Ectodermal cell (in vitro differentiated cells): ENCODE results near the gene PDCD1.

Experiments
- H3K27ac ChIP-seq: 2 replicates; pipeline ENCODE4 v1.7.0; 2013; ENCODE audit warnings: mild to moderate bottlenecking, low read depth, low read length; ENCODE audit not compliant: insufficient read depth, poor library complexity, severe bottlenecking
- H3K27me3 ChIP-seq: 2 replicates; pipeline ENCODE4 v1.7.0; 2013; ENCODE audit warnings: mild to moderate bottlenecking, low read length; ENCODE audit not compliant: insufficient read depth, control insufficient read depth, poor library complexity, severe bottlenecking
- H3K36me3 ChIP-seq: one replicate; pipeline ENCODE4 v1.7.0; 2013; ENCODE audit warnings: low read length; ENCODE audit not compliant: control insufficient read depth, insufficient read depth
- H3K4me1 ChIP-seq: one replicate; pipeline ENCODE4 v1.7.0; 2013; ENCODE audit warnings: low read length; ENCODE audit not compliant: control insufficient read depth, insufficient read depth
- H3K4me3 ChIP-seq: 2 replicates; pipeline ENCODE4 v1.7.0; 2013; ENCODE audit warnings: low read depth, low read length, control low read depth; ENCODE audit not compliant: insufficient read depth
- H3K9me3 ChIP-seq: 2 replicates; pipeline ENCODE4 v1.7.0; 2013; ENCODE audit warnings: mild to moderate bottlenecking, low read length, moderate library complexity; ENCODE audit not compliant: control insufficient read depth
- WGBS, 2 experiments: methylation state at CpG; one replicate each; pipeline ENCODE4 v1.1.7; 2013; ENCODE audit warnings: missing lambda C conversion rate in 2 of 2; 5-methylcytosine and 5-hydroxymethylcytosine counted together

Gene PDCD1

GRCh38 chr2:241894681-241895426 lies 36.2 kb upstream of the PDCD1 start:
- Histone ChIP-seq H3K4me1 (peaks cover 12% of the 10 kb centered on the region), H3K36me3 (no peaks in the 10 kb centered on the region), H3K27ac (no peak overlapping the region), H3K27me3 (no peaks in the 10 kb centered on the region), H3K9me3 (no peaks in the 10 kb centered on the region), H3K4me3 (no peak overlapping the region)
- WGBS, 2 experiments = 92 to 93% methylated on average over 28 of the region's 28 CpGs

DNA sequence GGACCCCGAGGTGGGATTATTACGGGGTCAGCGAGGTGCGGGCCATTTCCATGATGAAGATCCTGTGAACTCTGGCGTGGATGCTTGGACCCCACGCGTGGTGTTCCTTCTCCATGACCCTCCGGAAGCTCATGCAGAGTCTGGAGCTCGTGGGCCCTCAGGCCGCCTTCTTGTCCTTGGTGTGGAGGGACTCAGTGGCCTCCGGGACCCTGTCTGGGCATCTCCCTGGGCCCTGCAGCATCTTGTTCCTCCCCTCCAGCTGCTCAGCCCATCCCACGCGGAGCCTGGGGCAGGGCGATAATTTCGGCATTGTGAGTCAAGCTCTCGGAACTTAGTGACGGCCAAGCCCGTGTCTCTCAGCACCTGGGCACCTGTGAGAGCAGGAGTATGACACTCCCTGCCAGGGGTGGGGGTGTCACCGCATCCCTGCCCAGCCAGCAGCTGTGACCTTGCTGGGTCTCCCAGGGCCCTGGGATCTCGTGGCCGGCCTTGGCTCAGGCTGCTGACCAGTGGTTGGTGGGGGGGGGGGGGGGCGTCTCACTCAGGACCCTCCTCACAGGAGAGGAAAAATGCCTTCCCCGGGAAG lies 35.5 kb upstream of the PDCD1 start:
- no peak overlapping the region for H3K4me3 ChIP-seq
- H3K27ac ChIP-seq = no peak overlapping the region
- 86 to 90% methylated on average over 23 of the region's 23 CpGs for WGBS, 2 experiments

GRCh38 chr2:241893265-241893664 lies 34.6 kb upstream of the PDCD1 start:
- H3K27me3 ChIP-seq = no peaks in the 10 kb centered on the region
- no peak overlapping the region for H3K4me3 ChIP-seq
- peaks cover 5% of the 10 kb centered on the region for H3K4me1 ChIP-seq
- 85 to 86% methylated on average over 16 of the region's 16 CpGs for WGBS, 2 experiments
- H3K27ac ChIP-seq = no peak overlapping the region
- no peaks in the 10 kb centered on the region for H3K36me3 ChIP-seq
- no peaks in the 10 kb centered on the region for H3K9me3 ChIP-seq

More for the DNA sequence above, 35.5 kb upstream of the PDCD1 start:
- Histone ChIP-seq H3K9me3 (no peaks in the 10 kb centered on the region), H3K36me3 (no peaks in the 10 kb centered on the region), H3K4me1 (peaks cover 9% of the 10 kb centered on the region), H3K27me3 (no peaks in the 10 kb centered on the region)

- Histone ChIP-seq H3K4me3 (no peak overlapping the region), H3K9me3 (no peaks in the 10 kb centered on the region), H3K27ac (no peak overlapping the region), H3K27me3 (no peaks in the 10 kb centered on the region), H3K4me1 (peaks cover 5% of the 10 kb centered on the region), H3K36me3 (no peaks in the 10 kb centered on the region)
- 92% methylated on average over 22 of the region's 22 CpGs for WGBS, 2 experiments
These were observed 33.8 kb upstream of the PDCD1 start for GRCh38 chr2:241892299-241893137.

DNA sequence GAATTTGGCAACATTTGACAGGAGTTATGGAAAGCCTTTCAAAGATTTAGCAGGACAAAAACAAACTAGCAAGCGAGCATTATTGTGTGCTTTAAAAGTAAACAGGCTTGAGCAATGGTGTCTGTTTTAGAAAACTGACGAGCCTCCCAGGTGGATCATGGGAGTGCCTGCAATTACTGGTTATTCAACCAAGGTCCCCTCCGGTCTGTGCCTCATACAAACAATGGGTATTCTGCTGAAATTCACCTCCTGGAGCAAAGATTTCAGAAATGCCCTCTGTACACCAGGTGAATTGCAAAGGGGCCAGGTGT lies 33.2 kb upstream of the PDCD1 start:
- Histone ChIP-seq H3K27me3 (no peaks in the 10 kb centered on the region), H3K9me3 (no peaks in the 10 kb centered on the region), H3K4me1 (peaks cover 5% of the 10 kb centered on the region), H3K27ac (no peak overlapping the region), H3K4me3 (no peak overlapping the region), H3K36me3 (no peaks in the 10 kb centered on the region)
- WGBS, 2 experiments = 88 to 92% methylated on average over 3 of the region's 3 CpGs

DNA sequence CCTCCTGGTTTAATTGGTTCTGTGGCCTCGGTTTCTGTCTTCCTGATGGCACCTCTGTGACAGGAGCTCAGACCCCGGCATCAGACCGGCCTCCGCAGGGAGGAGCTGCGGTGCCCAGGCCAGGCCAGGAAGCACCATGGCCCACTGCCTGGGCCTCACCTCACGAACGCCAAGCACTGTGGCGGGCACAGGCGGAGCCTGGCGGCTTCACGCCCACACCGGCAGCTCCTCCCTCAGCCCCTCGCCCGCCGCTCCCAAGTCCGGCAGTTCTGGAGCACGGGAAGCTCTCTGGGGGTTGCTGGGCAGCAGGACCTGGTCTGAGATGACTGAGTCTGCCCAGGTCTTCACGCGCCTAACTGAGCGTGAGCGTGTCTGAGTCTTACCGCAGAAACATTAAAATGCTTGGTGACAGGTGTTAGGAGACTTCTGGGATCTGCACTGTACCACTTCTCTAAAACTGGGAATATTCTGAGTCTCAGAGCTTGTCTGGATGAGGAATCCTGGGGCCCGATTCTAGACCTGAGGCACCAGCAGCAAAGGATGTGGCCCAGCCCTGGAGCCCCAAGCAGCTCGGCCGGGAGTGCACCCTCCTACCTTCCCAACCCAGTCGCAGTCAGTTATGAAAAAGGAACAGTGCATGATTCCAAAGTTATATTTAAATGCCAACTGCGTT lies 32.8 kb upstream of the PDCD1 start:
- Histone ChIP-seq H3K9me3 (no peaks in the 10 kb centered on the region), H3K27ac (no peak overlapping the region), H3K27me3 (no peaks in the 10 kb centered on the region), H3K4me1 (peaks cover 5% of the 10 kb centered on the region), H3K36me3 (no peaks in the 10 kb centered on the region), H3K4me3 (no peak overlapping the region)
- WGBS, 2 experiments = 90 to 91% methylated on average over 27 of the region's 27 CpGs

DNA sequence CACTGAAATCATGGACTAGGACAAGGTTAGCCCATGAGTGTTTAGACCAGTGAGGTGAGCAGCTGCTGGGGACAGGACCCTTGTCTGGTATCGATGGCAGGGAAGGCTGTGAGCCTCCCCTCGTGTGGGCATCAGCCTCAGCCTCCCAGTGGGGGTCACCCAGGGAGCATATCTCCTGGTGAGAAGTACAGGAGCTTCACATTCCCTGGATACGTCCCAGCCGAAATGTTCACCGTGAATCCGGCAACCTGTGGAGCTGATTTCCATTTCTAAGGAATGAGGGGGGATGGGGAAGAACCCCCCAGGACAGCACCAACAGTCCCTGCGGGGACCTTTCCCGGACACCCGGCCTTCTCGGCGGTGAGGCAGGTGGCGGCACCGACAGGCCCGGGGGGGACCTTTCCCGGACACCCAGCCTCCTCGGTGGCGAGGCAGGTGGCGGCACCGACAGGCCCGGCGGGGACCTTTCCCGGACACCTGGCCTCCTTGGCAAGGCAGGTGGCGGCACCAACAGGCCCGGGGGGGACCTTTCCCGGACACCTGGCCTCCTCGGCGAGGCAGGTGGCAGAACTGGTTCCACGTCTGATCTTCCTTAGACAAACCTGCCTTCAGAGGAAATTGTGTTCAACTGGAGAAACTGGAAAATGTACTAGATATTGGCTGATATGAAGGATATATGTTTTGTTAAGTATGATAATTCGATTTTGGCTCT lies 32.0 kb upstream of the PDCD1 start:
- Histone ChIP-seq H3K27ac (no peak overlapping the region), H3K9me3 (no peaks in the 10 kb centered on the region), H3K4me1 (peaks cover 5% of the 10 kb centered on the region), H3K36me3 (no peaks in the 10 kb centered on the region), H3K4me3 (no peak overlapping the region), H3K27me3 (no peaks in the 10 kb centered on the region)
- WGBS, 2 experiments = 72 to 74% methylated on average over 29 of the region's 29 CpGs

GRCh38 chr2:241888641-241889040 lies 29.9 kb upstream of the PDCD1 start:
- Histone ChIP-seq H3K27ac (no peak overlapping the region), H3K4me1 (peaks cover 5% of the 10 kb centered on the region), H3K27me3 (no peaks in the 10 kb centered on the region), H3K36me3 (no peaks in the 10 kb centered on the region), H3K9me3 (no peaks in the 10 kb centered on the region), H3K4me3 (no peak overlapping the region)
- 47 to 50% methylated on average over 5 of the region's 6 CpGs for WGBS, 2 experiments

DNA sequence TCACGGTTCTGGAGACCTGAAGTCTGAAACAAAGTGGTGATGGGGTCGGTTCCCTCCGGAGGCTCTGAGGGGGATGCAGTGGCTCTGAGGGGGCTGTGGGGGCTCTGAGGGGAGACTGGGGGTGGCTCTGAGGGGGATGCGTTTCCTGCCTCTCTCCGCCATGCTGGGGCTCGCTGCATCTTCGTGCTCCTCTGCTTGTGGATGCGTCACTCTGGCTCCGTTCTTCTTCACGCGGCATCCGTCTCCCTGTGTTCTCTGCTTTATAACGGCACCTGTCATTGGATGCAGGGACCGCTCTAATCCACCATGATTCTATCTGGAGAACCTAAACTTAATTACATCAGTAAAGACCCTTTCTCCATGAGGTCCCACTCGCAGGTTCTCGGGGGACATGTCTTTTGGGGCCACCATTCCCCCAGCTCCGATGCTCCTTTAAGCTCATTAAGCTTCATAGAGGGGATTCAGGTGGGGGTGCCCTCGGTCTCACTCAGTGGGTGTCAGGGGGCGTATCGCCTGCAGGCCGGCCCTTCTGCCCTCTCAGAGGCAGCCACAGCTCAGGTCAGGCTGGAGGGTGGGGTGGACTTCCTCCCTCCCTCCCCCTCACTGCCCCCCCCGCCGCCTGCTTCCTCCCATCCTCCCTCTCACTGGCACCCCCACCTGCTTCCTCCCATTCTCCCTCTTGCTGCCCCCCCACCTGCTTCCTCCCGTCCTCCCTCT lies 29.3 kb upstream of the PDCD1 start:
- Histone ChIP-seq H3K27ac (no peak overlapping the region), H3K27me3 (no peaks in the 10 kb centered on the region), H3K36me3 (no peaks in the 10 kb centered on the region), H3K4me3 (no peak overlapping the region), H3K4me1 (peaks cover 6% of the 10 kb centered on the region), H3K9me3 (no peaks in the 10 kb centered on the region)
- WGBS, 2 experiments = 70 to 73% methylated on average over 18 to 20 of the region's 24 CpGs
